HG03575 (cell line): Measurements from ENCODE around the gene APLNR.

Source experiments
- ATAC-seq: cut with Tn5 transposase; IDR thresholded peaks from one replicate; pipeline ENCODE4 v1.9.1; 2021; ENCODE audit not compliant: unreplicated experiment, insufficient number of reproducible peaks, low FRiP score; ENCODE audit errors: extremely low read depth

The APLNR gene

DNA sequence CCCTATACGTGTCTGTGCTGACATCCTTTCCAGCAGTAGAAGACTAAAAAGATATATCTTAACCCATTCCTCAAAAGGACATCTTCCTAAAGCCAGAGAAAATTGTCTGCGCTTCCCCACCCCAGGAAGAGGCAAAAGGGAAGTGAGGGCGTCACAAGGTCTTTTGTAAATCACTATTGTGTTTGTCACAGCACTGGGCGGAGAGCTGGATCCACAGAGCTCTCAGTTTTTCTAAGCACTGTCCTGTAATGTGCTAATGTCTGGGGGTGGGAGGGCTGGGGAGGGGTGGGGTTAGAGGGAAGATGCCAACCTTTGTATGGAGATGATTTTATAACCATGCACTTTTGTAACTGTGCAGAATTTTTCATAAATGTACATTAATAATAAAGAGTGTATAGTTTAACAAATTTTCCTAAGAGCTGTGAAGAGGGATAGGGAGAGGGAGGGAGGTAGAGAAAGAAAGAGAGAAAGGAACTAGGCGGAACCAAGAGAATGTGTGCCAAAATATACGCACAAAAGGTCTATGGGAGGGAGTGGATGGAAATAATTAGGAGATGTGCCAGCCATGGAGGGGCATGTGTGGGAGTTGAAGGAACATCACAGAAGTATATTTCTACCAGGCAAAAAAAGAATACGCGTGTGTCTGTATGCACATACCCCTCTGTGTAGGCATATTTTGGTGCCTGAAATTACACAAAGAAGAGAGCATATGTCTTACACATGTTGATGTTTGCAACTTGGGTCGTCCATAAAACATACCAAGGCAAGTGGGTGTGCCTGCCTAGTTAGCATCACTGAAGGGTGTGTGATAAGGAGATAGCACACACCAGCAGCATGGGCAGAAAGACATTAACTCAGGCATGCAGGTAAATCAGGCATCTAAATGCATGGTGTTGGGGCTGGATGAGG lies 45.5 kb downstream of the APLNR start:
- ATAC-seq, result no peak

DNA sequence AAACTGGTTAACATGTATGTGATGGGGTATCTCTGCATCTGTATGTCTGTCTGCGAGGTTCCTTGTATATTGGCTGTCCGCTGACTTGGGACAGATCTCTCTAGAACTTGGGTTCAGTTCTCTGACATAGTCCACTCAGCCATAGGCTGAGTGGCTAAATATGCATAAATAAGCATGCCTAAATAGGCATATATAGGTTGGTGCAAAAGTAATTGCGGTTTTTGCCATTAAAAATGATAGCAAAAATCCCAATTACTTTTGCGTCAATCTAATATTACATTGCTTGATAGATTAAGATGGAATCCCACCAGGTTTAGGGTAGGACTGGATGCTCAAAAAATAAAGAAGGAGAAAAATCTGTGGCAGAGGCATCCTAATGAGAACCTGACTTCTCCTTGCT lies 46.5 kb downstream of the APLNR start:
- ATAC-seq, result no peak
